GM21717 (cell line): ENCODE data around the gene GNB1.

Source experiments
- ATAC-seq: cut with Tn5 transposase; IDR thresholded peaks from one replicate; pipeline ENCODE4 v1.9.1; 2021; ENCODE audit warnings: mild to moderate bottlenecking, moderate library complexity; ENCODE audit not compliant: unreplicated experiment

GNB1 gene

DNA sequence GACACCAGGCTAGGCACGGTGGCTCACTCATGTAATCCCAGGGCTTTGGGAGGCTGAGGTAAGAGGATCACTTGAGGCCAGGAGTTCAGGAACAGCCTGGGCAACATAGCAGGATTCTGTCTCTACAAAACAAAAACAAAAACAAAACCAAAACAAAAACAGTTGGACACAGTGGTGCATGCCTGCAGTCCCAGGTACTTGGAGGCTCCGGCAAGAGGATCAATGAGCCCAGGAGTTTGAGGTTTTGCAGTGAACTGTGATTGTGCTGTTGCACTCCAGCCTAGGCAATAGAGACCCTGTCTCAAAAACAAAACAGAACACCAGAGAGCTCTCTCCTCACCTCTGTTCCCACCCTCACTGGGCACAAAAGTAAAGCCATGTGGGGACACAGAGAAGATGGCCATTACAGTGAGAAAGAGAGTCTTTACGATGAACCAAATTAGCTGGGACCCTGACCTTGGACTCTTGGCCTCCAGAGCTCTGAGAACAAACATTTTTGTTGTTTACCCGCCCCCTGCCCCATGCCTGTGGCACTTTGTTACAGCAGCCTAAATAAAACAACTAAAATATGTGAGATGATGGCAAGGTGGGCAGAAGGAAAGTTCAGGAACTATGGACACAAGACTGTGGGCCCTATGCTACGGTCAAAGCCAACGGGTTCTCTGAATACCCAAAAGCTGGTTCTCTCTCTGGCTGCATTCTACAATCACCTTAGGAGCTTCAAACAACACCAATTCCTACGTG is 122.5 kb downstream of the GNB1 start:
- ATAC-seq: no peak

DNA sequence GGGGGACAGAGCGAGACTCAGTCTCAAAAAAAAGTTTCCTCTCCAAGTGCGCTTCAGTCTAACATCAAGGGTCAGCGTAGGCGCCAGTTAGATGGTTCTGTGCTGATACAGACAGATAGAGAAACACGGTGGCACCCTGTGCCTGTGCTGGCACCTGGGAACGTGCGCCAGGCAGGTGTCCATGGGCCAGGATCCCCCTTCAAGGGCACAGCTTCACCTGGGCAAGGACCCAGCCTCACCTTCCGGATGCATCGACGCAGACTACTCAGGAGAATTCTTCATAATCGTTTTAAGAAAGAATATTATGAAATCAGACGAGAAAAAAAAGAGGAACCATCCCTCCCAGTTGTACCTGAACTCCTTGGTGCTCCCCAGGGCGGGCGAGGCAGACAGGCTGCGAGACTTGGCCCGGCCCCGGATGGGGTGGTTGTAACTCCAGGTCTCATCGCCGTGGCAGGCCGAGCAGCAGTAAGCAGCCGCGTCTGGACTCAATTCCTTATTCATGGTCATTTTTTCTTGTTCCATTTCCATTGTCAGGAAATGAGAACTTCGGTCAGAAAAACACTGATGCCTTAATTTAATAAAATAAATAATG is 125.9 kb downstream of the GNB1 start:
- ATAC-seq: no peak

DNA sequence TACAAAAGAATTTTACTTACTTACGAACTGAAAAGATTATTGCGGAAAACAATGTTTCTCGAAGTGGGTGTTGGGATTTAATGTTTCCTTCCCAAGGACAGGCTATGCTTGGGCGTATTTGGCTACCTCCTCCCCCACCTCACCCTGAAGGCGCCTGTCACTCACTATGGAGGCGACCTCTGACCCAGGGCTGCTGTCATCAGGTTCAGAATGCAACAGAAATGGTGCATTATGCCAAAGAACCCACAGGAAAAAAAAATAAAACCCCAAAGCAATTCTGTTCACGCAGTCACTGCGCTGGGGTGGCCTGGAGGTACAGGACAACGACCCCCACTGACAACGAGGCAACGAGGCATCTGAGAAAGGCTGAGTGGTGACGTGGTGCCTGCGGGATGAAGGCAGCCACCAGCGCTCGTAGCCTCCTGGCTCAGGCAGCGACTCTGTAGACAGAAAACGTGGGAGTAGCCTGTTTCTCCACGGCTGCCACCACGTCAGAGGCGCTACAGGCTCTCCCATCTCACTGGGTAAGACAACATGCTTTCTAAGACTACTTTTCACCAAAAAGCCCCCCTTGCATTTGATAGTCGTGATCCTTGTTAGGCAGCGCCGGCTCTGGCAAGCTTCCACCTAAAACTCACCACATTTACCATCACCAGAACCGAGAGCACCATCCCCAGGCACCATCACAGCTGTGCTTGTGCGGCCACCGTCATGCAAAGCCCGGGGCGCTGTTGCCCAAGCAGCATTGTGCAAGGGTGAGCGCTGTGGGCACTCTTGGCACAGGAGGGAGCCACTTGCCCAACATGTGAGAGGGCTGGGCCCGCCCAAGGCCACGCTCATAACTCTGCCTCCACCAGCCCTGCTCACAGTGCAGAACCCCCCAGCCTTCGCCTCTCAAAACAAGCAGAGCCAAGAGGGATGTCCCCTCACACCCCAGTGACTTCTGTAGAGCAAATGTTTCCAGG is 126.9 kb downstream of the GNB1 start:
- ATAC-seq: no peak

DNA sequence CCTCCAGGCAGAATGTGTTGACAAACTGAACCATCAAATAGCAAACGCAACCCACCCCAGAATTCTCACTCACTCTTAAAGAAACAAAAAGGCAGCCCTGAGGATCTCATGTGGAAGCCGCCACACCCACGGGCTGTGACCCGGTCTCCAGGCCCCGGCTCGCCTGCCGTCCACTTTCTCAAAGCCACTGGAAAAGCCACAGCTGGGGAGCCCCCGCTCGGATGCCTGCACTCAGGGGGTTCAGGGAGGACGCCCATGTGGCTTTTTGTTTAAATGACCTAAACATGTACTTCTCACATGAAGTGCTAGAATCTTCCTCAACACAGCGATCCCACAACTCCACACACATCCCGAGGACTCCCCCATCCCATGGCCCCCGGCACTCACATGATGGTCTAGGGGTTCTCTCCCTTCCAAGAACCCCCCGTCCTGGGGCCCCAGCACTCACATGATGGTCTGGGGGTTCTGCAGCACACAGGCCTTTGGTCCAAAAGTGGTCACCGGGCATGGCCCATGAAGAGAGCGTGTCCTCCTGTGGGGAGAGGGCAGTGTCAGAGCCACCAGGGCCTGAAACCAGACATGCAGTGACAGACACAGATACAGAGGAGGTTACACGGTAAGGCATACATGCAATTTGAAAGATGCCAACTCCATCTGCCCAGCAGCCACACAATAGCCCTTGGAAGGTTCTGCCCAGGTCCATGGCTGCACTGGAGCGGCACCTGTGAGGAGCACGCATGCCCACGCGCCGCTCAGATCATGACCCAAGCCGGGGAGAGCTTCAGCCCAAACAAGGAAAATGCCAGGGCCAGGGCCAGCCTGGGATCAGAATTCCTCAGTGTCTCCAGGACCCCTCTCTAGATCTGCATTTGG is 129.1 kb downstream of the GNB1 start:
- ATAC-seq: no peak

DNA sequence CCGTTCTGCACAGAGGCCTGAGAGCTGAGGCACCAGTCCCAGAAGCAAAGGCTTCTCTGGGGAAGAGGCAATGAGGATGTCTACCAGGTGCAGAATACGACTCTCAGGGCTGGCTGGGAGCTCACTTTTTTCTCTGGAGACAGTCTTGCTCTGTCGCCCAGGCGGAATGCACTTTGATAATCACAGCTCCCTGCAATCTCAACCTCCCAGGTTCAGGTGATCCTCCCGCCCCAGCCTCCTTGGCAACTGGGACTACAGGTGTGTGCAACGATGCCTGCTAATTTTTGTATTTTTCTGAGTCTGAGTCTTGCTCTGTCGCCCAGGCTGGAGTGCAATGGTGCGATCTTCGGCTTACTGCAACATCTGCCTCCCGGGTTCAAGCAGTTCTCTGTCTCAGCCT is 130.2 kb downstream of the GNB1 start:
- ATAC-seq: no peak

DNA sequence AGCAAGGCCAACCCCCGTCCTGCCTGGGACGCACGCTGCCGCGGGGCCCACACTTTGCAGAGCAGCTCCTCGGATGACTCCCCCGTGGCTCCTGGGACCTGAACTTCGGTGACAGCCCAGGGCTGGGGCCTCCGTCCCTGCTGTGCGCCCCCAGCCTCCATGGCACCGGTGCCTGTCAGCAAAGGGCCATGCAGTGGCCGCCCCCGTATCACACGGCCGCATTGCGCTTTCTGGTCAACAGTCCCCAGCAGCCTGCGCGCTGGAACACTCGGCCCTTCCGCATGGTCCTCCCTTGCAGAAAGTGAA is 130.6 kb downstream of the GNB1 start:
- no peak for ATAC-seq

DNA sequence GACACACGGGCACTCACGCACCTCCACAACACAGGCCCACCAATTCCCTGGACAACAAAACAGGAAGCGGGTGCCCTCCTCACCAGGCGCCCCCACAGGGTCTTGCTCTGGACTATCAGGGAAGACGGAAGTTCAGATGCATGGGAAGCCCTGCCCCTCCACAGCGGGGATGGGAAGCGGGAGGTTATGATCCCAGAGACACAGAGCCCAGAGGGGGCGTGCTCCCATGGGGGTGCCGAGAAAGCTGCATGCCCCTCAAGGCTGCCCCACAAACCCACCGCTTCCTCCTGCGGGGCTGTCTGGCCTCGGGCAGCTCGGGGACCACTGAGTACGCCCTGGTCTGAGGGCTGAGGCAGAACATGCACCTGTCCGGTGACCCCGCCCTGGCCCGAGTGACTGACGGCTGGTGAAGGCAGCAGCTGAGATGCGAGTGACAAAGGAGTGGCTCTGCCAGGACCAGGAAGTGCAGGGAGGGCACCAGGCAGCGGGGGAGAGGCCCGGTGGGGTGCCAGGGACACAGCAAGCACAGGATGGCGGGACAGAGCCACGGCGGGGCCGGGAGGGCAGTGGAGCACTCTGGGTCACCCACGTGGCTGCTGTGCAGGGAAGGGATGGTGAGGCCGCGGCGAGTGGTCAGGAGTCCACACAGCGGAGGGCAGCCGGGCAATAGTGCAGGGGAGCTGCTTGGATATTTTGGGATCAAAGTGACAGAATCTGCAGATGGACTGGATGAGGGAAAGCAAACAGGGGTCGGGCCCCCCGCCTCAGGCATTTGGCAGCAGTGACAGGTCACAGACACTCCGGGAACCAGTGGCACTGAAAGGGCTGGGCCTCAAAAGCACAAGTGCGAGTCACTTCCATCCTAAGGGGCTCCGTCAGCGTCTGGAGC is 131.2 kb downstream of the GNB1 start:
- no peak for ATAC-seq

DNA sequence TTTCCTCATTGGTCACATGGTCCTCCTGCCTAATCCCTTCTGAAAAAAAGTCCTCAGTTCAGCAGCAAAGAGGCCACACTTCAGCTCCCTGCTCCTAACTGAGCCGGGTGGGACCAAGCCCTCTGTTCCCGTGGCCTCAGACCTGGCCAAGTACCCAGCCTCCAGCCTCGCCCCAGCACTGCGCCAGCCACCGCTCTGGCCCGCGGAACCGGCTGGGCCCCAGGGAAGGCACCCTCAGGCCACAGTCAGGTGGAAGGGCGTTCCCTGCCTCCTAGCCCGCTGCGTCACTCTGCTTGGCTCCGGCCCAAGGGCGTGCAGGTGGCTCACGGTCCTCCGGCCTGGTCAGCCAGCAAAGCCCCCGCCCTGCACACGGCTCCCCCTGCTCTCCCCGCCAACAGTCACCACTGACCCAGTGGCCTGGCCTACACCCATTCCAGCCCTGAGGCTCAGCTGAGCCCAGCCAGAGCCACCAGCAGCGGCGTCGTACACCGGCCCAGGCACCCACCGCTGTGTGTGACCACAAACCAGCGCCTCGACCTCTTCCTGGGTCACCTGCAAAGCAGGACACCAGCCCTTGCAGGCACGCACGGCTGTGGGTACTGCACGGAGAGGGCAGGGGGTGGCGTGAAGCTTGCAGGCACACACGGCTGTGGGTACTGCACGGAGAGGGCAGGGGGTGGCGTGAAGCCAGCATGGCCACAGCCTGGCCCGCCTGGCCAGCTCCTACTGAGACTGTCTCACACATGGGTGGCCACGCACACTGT is 132.0 kb downstream of the GNB1 start:
- no peak for ATAC-seq

DNA sequence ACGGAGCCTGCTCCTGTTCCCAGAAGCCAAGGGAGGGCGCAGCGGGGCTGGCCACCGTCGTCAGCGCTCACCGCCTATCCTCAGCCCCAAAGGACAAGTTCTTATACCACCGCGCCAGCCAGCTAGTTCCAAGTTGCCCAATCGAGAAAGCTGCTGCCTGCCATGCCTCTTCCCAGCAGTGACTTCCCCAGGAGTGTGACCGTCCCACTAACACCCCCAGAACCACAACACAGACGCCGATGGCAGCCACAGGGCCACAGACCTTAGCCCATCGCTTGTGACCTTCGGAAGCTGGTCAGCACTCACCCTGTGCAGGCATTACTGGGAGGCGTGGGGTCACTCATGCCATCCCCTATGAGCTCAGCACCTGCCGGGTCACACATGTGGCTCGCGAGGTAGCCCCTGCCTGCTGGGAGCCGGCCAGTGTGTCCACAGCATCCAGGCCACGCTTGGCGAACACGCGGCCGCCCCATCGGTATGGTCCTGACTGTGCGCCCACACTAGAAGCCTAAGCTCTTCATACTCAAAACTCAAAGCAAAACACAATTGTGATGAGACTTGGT is 132.7 kb downstream of the GNB1 start:
- no peak for ATAC-seq

DNA sequence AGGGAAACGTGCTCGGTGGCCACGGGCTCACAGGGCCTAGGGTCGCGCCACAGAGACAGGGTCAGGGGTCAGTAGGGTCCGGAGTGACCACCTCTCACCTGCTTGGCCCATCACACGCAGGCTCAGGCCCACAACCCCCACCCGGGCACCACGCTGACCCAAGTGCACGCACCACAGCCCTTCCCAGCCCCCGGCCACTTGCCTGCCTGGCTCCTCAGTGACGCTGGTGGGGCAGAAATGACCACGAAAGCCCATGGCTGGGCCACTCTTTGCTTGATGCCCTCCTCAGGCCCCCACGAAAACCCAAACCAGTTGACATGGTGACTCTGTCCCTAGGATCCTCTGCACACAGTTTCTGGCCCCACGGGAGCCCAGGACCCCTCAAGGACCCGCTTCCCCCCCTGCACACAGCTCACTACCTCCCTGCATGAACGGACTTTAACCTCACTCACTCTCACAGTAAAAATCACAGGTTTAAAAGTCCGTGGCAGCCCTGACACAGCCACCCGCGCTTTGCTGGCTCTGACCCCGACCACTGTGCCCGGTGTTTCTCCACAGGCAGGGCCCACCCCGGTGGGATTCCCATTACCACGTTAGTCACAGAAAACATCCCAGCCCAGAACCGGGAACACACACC is 133.3 kb downstream of the GNB1 start:
- ATAC-seq: no peak

DNA sequence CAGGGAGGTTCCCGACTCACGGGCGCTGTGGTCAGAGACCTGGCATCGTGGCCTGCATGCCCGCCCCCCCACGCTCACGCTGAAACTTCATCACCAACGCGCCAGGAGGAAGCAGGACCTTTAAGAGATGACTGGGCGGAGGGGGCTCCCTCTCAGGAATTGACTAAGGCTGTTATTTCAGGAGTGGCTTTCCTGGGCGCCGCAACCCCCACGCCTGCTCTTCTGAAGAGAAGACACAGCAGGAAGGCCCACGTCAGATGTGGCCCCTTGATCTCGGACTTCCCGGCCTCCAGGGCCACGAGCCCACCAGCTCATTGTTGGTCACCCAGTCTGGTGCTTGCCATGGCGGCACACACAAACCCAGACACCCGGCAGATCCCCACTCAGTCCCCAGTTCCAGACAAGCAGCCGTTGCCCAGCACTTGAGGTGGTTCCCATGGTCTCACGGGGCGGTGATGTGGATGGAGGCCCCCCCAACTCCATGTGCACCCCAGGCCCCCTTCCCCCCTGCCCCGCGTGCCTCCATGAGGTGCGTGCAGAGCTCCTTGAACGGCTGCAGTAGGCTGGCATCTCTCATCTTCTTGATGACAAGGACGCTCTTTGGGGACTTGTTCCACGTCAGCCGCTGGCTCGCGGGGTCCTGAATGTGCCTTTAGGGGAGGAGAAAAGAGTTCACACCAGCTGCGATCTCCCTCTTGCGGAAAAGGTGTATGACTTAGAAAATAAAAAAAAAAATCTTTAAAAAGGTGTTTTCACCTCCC is 134.0 kb downstream of the GNB1 start:
- no peak for ATAC-seq

DNA sequence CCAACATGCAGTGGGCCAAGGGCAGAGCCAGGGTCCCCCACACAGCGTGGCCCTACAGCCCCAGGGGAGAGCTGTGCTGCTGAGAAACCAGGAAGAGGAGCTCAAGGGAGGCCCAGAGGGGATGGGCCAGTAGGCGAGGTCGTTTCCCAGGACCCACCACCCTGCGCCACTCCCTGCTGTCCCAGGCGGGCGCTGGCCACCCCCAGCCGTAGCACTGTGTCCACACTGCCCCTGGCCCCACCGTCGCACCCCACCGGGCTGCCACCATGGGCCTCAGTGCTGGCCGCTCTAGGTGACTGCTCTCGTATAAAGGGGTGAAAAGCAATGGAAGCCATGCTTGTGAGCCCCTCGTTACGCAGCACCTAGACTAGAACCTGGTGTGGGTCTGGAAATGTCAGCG is 135.0 kb downstream of the GNB1 start:
- no peak for ATAC-seq

DNA sequence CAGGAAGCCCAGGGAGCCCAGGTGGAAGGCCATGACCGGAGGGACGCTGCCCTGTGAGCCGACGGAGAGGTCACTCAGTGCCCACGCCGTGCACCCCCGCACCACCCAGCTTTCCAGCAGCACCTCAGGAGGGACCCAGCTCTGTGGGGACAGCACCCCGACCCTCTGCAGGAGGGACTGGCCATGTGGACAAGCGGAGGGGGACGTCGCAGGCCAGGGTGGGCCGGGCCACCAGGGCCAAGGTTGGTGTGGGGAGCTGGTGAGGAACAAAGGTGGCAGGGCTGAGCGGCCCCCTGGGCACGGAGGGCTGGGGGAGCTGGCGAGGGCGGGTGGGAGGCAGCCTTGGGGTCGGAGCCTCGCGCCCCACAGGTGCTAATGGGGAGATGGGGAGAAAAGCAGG is 135.5 kb downstream of the GNB1 start:
- no peak for ATAC-seq

DNA sequence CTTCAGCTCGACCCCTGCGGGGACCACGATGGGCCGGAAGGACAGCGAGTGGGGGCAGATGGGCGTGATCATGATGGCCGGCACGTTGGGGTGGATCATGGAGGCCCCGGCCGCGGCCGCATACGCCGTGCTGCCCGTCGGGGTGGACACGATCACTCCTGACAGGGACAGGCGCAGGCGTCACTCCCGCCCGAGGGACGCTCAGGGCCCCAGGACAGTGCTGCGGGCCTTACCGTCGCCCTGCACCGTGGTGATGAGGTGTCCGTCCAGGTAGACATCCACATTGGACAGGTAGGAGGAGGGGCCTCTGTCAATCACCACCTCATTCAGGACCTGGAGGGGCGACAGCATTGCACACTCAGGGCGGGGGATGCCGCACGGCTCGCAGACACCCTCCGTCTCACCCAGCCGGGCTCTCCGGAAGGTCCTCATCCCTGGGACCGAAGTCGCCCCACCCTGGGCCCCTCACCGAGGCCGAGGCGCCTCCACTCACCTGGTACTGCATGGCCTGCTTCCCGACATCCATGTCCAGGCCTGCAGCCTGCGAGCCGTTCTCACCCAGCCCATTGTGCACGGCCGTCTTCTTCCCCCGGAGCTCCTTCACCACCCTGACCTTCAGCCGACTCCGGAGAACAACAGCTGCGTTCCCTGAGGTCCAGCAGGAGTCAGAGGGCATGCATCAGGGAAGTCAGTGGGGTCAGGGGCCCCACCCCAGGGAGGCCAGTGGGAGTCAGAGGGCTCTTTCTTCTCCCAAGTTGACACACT is 136.7 kb downstream of the GNB1 start:
- ATAC-seq: no peak

DNA sequence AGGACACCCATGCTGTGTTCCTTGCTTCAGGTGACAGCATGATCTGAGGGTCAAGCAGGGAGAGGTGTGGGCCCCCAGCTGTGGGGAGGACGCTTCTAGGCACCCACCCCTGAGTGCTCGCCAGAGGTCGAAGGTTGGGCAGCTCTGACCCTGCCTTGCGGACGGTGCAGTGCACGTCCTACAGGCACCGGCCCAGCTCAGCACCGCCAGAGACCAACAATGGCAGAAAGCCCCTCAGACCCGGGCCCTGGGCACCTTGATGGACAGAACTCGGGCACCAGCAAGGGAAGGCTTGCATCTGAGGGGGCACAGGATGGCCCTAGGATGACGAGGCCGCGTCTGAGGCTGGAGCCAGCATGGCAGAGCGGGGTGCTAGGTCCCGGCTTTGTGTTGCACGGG is 137.3 kb downstream of the GNB1 start:
- ATAC-seq: no peak

DNA sequence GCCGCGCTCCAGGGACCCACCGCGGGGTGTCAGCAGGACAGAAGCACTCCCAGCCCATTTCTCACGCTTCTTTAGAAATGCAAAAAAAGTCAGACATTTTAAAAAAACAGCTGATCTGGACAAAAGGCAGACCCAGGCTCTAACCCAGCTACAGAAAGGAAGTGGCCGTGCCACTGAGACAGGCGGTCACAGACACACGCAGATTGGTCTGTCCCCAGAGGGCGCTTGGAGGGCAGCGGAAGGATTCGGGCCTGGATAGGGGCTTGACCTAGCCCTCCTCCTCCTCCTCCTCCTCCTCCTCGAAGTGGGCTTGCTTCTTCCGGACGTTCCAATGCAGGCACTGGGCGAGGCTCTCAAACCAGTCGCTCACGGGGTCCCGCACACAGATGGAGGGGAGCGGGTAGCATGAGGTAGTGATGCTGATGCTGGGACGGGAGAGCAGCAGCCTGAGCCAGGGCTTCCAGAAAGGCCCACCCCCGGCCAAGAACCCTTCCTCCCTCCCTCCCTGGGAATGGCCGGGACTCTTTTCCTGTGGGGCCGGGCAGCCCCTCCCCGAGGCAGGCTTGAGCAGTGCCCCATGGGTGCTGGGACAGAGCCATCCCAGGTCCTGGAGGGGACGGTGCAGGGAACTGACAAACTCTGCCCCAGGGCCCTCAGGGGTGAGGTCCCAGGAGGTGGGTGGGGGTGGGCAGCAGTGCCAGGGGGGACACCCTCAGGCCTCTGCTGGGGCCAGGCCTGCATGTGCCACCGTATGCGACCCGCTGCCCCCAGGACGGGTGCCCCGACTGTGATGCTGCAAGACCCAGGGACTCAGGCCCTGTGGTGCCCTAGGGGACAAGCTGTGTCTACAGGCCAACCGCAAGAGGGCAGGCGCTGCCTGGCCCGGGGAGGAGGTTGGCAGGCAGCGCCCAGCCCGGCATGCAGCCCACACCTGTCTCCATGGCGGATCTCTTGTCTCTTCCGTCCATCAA is 138.0 kb downstream of the GNB1 start:
- ATAC-seq: no peak
